Hepatocyte (in vitro differentiated cells): ENCODE results near the gene SNRPB. TPM values are rescaled to one million over a fixed set of nuclear protein-coding genes. Genes with fewer than 3 reads are reported as not detected.
A peak's percentile ranks its signal among the peaks of the same experiment; 100 is the strongest.

Experiments
- DNase-seq: peaks from one replicate; pipeline ENCODE4 v3.0.0-alpha.2; 2016; ENCODE audit warnings: low spot score
- H2AFZ ChIP-seq: fragments of 200-600 bp; sonication (generic); 2 replicates; pipeline ENCODE4 v1.6.0; 2016; ENCODE audit warnings: antibody characterized with exemption, mild to moderate bottlenecking
- H3K27ac ChIP-seq: fragments of 200-600 bp; sonication (generic); 2 replicates; pipeline ENCODE4 v1.5.1; 2016; ENCODE audit warnings: mild to moderate bottlenecking
- H3K27me3 ChIP-seq: fragments of 200-600 bp; sonication (generic); 2 replicates; pipeline ENCODE4 v1.6.1; 2016
- H3K36me3 ChIP-seq: fragments of 200-600 bp; sonication (generic); replicated peaks from 2 replicates; pipeline ENCODE4 v1.5.1; 2016; ENCODE audit warnings: low read depth; ENCODE audit not compliant: insufficient read depth
- H3K4me1 ChIP-seq: fragments of 200-600 bp; sonication (generic); 2 replicates; pipeline ENCODE4 v1.5.1; 2016; ENCODE audit warnings: mild to moderate bottlenecking, moderate library complexity; ENCODE audit not compliant: insufficient read depth
- H3K4me2 ChIP-seq: fragments of 200-600 bp; sonication (generic); 2 replicates; pipeline ENCODE4 v1.6.0; 2016
- H3K4me3 ChIP-seq: fragments of 200-600 bp; sonication (generic); 2 replicates; pipeline ENCODE4 v1.5.1; 2016; ENCODE audit warnings: mild to moderate bottlenecking
- H3K79me2 ChIP-seq: fragments of 200-600 bp; sonication (generic); 2 replicates; pipeline ENCODE4 v1.6.0; 2017; ENCODE audit warnings: mild to moderate bottlenecking
- H3K9me2 ChIP-seq: fragments of 200-600 bp; sonication (generic); replicated peaks from 2 replicates; pipeline ENCODE4 v1.6.0; 2017; ENCODE audit warnings: mild to moderate bottlenecking; ENCODE audit not compliant: insufficient read depth
- H3K9me3 ChIP-seq: fragments of 200-600 bp; sonication (generic); 2 replicates; pipeline ENCODE4 v1.5.1; 2016; ENCODE audit warnings: low read depth, mild to moderate bottlenecking
- H4K20me1 ChIP-seq: fragments of 200-600 bp; sonication (generic); 2 replicates; pipeline ENCODE4 v1.6.0; 2016; ENCODE audit warnings: mild to moderate bottlenecking; ENCODE audit not compliant: insufficient read depth, poor library complexity, severe bottlenecking
- CTCF ChIP-seq: fragments of 200-600 bp; sonication (generic); IDR thresholded peaks from 2 replicates; pipeline ENCODE4 v1.5.1; 2016; ENCODE audit warnings: antibody characterized with exemption, mild to moderate bottlenecking; ENCODE audit not compliant: poor library complexity
- EZH2 ChIP-seq: fragments of 200-600 bp; sonication (generic); IDR thresholded peaks from 2 replicates; pipeline ENCODE4 v1.6.1; 2016; ENCODE audit warnings: antibody characterized with exemption, mild to moderate bottlenecking, borderline replicate concordance
- EZH2phosphoT487 ChIP-seq: fragments of 200-600 bp; sonication (generic); IDR thresholded peaks from one replicate; pipeline ENCODE4 v1.6.1; 2018; ENCODE audit warnings: antibody characterized with exemption, mild to moderate bottlenecking, low read depth, moderate library complexity; ENCODE audit not compliant: unreplicated experiment, severe bottlenecking
- WGBS: methylation state at CpG from one replicate; pipeline ENCODE4 v1.1.6; 2016; ENCODE audit warnings: low lambda C conversion rate; ENCODE audit errors: missing lambda C conversion rate; 5-methylcytosine and 5-hydroxymethylcytosine counted together
- polyA plus RNA-seq: library from polyadenylated mRNA; unstranded; fragments of >200 nt; fragmentation: Nextera tagmentation; extraction: Ambion mirVana; gene quantifications from 2 replicates; pipeline ENCODE4 v1.2.1, GENCODE V29; 2016
- total RNA-seq: library from RNA; depleted of rRNA; stranded (reverse); fragments of >200 nt; gene quantifications from 2 replicates; pipeline ENCODE4 v1.2.3, GENCODE V29; 2014

SNRPB gene
- total and polyA plus RNA-seq, 2 experiments from 2014 or later = 201 to 219 TPM

DNA sequence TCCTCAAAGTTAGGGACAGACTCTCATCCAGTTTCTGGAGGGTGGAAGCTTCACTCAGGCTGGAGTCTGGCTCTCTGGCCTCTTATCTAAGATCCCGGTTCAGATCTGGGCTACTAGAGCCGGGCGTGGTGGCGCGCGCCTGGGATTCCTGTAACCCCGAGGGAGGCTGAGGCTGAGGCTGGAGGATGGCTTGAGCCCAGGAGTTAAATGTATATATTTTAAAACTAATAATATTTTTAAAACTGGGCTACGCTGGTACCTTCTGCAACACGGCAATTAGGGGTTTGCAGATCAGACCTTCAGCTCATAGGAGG is 38.8 kb upstream of the SNRPB start:
- Histone ChIP-seq H3K36me3 (no peaks in the 10 kb centered on the region), H3K4me2 (peak overlapping the region; percentile 85), H3K9me3 (no peaks in the 10 kb centered on the region), H3K4me3 (peak overlapping the region; percentile 84), H3K27me3 (no peaks in the 10 kb centered on the region), H3K79me2 (peaks cover 33% of the 10 kb centered on the region), H4K20me1 (no peaks in the 10 kb centered on the region), H3K27ac (peak overlapping the region; percentile 81), H3K4me1 (peaks cover 8% of the 10 kb centered on the region), H2AFZ (peak overlapping the region; percentile 59), H3K9me2 (no peaks in the 10 kb centered on the region)
- WGBS = 8% methylated on average over 9 of the region's 9 CpGs
- DNase-seq = no peak
- TF ChIP-seq EZH2 = no peak
- no peak for TF ChIP-seq EZH2phosphoT487
- no peak for TF ChIP-seq CTCF

GRCh38 chr20:2508631-2509467 is 38.3 kb upstream of the SNRPB start, which contains the start of gene ZNF343:
Gene ZNF343, minus strand, starts transcription at chr20:2508915. Its CDS starts 15,020 bp downstream, at chr20:2493895.
- DNase-seq = peak; percentile 88
- Histone ChIP-seq H2AFZ (peak within 1 kb of the TSS; percentile 59), H3K27ac (peak within 1 kb of the TSS; percentile 81), H3K9me2 (no peaks in the 10 kb centered on the region), H4K20me1 (no peaks in the 10 kb centered on the region), H3K36me3 (no peaks in the 10 kb centered on the region), H3K27me3 (no peaks in the 10 kb centered on the region), H3K4me1 (peaks cover 8% of the 10 kb centered on the region), H3K4me2 (peak within 1 kb of the TSS; percentile 85), H3K4me3 (peak within 1 kb of the TSS; percentile 84), H3K79me2 (peaks cover 37% of the 10 kb centered on the region), H3K9me3 (no peaks in the 10 kb centered on the region)
- under 1% methylated on average over 53 of the region's 53 CpGs for WGBS
- TF ChIP-seq EZH2 (no peak), EZH2phosphoT487 (no peak), CTCF (no peak)

- H3K27me3 ChIP-seq = no peaks in the 10 kb centered on the region
- peaks cover 38% of the 10 kb centered on the region for H3K79me2 ChIP-seq
- H3K4me1 ChIP-seq = peaks cover 8% of the 10 kb centered on the region
- no peaks in the 10 kb centered on the region for H4K20me1 ChIP-seq
- no peaks in the 10 kb centered on the region for H3K9me2 ChIP-seq
- H3K36me3 ChIP-seq = no peaks in the 10 kb centered on the region
- peak overlapping the region; percentile 81 for H3K27ac ChIP-seq
- H3K9me3 ChIP-seq = no peaks in the 10 kb centered on the region
- TF ChIP-seq CTCF (no peak), EZH2 (no peak), EZH2phosphoT487 (no peak)
- peak; percentile 16 for DNase-seq
- peak overlapping the region; percentile 59 for H2AFZ ChIP-seq
- H3K4me3 ChIP-seq = peak overlapping the region; percentile 84
- 31% methylated on average over 22 of the region's 22 CpGs for WGBS
- H3K4me2 ChIP-seq = peak overlapping the region; percentile 85
Observed at GRCh38 chr20:2507875-2508630, 37.5 kb upstream of the SNRPB start.
